ENCODE measurements around the gene CDON. TPM values are rescaled to one million over a fixed set of nuclear protein-coding genes. Genes with fewer than 3 reads are reported as not detected.

Gene CDON
- total and polyA plus RNA-seq, 4 donors: 1.5 to 25.6 (median 9.9) TPM

- H3K27ac ChIP-seq (ENCODE audit: low read depth in 1 of 2, low read length in 1 of 2): no peak overlapping the region
- H3K36me3 ChIP-seq (ENCODE audit: control insufficient read depth in 4 of 4, insufficient read depth in 4 of 4, low read length in 4 of 4): no peaks in the 10 kb centered on the region
- DNase-seq (no peak), ATAC-seq (ENCODE audit: insufficient read depth, low FRiP score) (no peak)
- H3K27me3 ChIP-seq (ENCODE audit: control insufficient read depth in 3 of 3, insufficient read depth in 3 of 3, low read length in 2 of 3): no peaks in the 10 kb centered on the region
- no peak for TF ChIP-seq CTCF (IDR thresholded peaks at IDR 0.05; ENCODE audit: control extremely low read depth, extremely low read depth)
- H3K4me1 ChIP-seq (ENCODE audit: control insufficient read depth in 5 of 5, insufficient read depth in 5 of 5, low read length in 5 of 5): peaks cover 0 to 7% (median 0%) of the 10 kb centered on the region in 5 donors
- 92% methylated on average over 8 of the region's 8 CpGs for WGBS, 2 donors
- no peak overlapping the region for H3K9ac ChIP-seq (ENCODE audit: insufficient read depth in 1 of 2, low read length in 2 of 2)
- H3K4me3 ChIP-seq: no peak overlapping the region
- H3K9me3 ChIP-seq (ENCODE audit: control insufficient read depth in 4 of 4, insufficient read depth in 3 of 4, low read length in 3 of 4): no peaks in the 10 kb centered on the region
Observed at GRCh38 chr11:125923633-125924032, 139.0 kb downstream of the CDON start.

GRCh38 chr11:125923012-125923579 lies 139.6 kb downstream of the CDON start:
- H3K9ac ChIP-seq (ENCODE audit: insufficient read depth in 1 of 2, low read length in 2 of 2): no peak overlapping the region
- H3K4me1 ChIP-seq (ENCODE audit: control insufficient read depth in 5 of 5, insufficient read depth in 5 of 5, low read length in 5 of 5): peaks cover 0 to 7% (median 0%) of the 10 kb centered on the region in 5 donors
- ATAC-seq (ENCODE audit: insufficient read depth, low FRiP score): no peak
- H3K9me3 ChIP-seq (ENCODE audit: control insufficient read depth in 4 of 4, insufficient read depth in 3 of 4, low read length in 3 of 4): no peaks in the 10 kb centered on the region
- 10 to 14% methylated on average over 8 of the region's 8 CpGs for WGBS, 2 donors
- peak; percentile 57 for TF ChIP-seq CTCF (IDR thresholded peaks at IDR 0.05; ENCODE audit: control extremely low read depth, extremely low read depth)
- no peaks in the 10 kb centered on the region for H3K36me3 ChIP-seq (ENCODE audit: control insufficient read depth in 4 of 4, insufficient read depth in 4 of 4, low read length in 4 of 4)
- H3K27ac ChIP-seq (ENCODE audit: low read depth in 1 of 2, low read length in 1 of 2): no peak overlapping the region
- peak; percentile 68 to 85 (median 85) for DNase-seq
- H3K4me3 ChIP-seq: no peak overlapping the region
- no peaks in the 10 kb centered on the region for H3K27me3 ChIP-seq (ENCODE audit: control insufficient read depth in 3 of 3, insufficient read depth in 3 of 3, low read length in 2 of 3)

GRCh38 chr11:125922156-125922555 lies 140.5 kb downstream of the CDON start:
- H3K36me3 ChIP-seq (ENCODE audit: control insufficient read depth in 4 of 4, insufficient read depth in 4 of 4, low read length in 4 of 4): no peaks in the 10 kb centered on the region
- no peak for TF ChIP-seq CTCF (IDR thresholded peaks at IDR 0.05; ENCODE audit: control extremely low read depth, extremely low read depth)
- no peak overlapping the region for H3K9ac ChIP-seq (ENCODE audit: insufficient read depth in 1 of 2, low read length in 2 of 2)
- peaks cover 0 to 7% (median 0%) of the 10 kb centered on the region in 5 donors for H3K4me1 ChIP-seq (ENCODE audit: control insufficient read depth in 5 of 5, insufficient read depth in 5 of 5, low read length in 5 of 5)
- peaks cover 0 to 5% (median 0%) of the 10 kb centered on the region in 3 donors for H3K27me3 ChIP-seq (ENCODE audit: control insufficient read depth in 3 of 3, insufficient read depth in 3 of 3, low read length in 2 of 3)
- no peak for DNase-seq
- no peak for ATAC-seq (ENCODE audit: insufficient read depth, low FRiP score)
- H3K4me3 ChIP-seq: no peak overlapping the region
- H3K27ac ChIP-seq (ENCODE audit: low read depth in 1 of 2, low read length in 1 of 2): no peak overlapping the region
- no peaks in the 10 kb centered on the region for H3K9me3 ChIP-seq (ENCODE audit: control insufficient read depth in 4 of 4, insufficient read depth in 3 of 4, low read length in 3 of 4)
- 82 to 87% methylated on average over 3 of the region's 3 CpGs for WGBS, 2 donors

GRCh38 chr11:125921042-125921441 lies 141.6 kb downstream of the CDON start:
- Histone ChIP-seq H3K4me3 (no peak overlapping the region), H3K27me3 (ENCODE audit: control insufficient read depth in 3 of 3, insufficient read depth in 3 of 3, low read length in 2 of 3) (peaks cover 0 to 7% (median 3%) of the 10 kb centered on the region in 3 donors), H3K36me3 (ENCODE audit: control insufficient read depth in 4 of 4, insufficient read depth in 4 of 4, low read length in 4 of 4) (no peaks in the 10 kb centered on the region), H3K9me3 (ENCODE audit: control insufficient read depth in 4 of 4, insufficient read depth in 3 of 4, low read length in 3 of 4) (no peaks in the 10 kb centered on the region), H3K9ac (ENCODE audit: insufficient read depth in 1 of 2, low read length in 2 of 2) (no peak overlapping the region), H3K4me1 (ENCODE audit: control insufficient read depth in 5 of 5, insufficient read depth in 5 of 5, low read length in 5 of 5) (peaks cover 0 to 7% (median 0%) of the 10 kb centered on the region in 5 donors), H3K27ac (ENCODE audit: low read depth in 1 of 2, low read length in 1 of 2) (no peak overlapping the region)
- DNase-seq (no peak), ATAC-seq (ENCODE audit: insufficient read depth, low FRiP score) (no peak)
- no peak for TF ChIP-seq CTCF (IDR thresholded peaks at IDR 0.05; ENCODE audit: control extremely low read depth, extremely low read depth)
- WGBS, 2 donors: 87 to 91% methylated on average over 9 of the region's 9 CpGs

Data from lung (tissue), 12 donors.